ENCODE results near the gene ZNF723. TPM values are rescaled to one million over a fixed set of nuclear protein-coding genes. Genes with fewer than 3 reads are reported as not detected.
"Not testable (repeated sequence)": the region's sequence is repeated elsewhere in the genome, so short reads cannot be mapped to it uniquely, and the experiment has no call there.

The ZNF723 gene
- polyA plus RNA-seq (2013, experiment 1 of 2): not detected
- polyA plus RNA-seq (2013, experiment 2 of 2): not detected

- no peak within 1 kb of the TSS for H3K56ac ChIP-seq (ENCODE audit: low read length)
- no CpG with 5 or more reads among the region's 31 CpGs for WGBS (ENCODE audit: extremely low coverage, insufficient coverage, low lambda C conversion rate)
- no peak within 1 kb of the TSS for H2BK15ac ChIP-seq (replicated peaks; ENCODE audit: low read depth)
Observed at GRCh38 chr19:22832031-22832762, at the start of gene ZNF723. Gene ZNF723 (plus strand): TSS chr19:22832291. CDS start chr19:22832380, 89 bp downstream.

DNA sequence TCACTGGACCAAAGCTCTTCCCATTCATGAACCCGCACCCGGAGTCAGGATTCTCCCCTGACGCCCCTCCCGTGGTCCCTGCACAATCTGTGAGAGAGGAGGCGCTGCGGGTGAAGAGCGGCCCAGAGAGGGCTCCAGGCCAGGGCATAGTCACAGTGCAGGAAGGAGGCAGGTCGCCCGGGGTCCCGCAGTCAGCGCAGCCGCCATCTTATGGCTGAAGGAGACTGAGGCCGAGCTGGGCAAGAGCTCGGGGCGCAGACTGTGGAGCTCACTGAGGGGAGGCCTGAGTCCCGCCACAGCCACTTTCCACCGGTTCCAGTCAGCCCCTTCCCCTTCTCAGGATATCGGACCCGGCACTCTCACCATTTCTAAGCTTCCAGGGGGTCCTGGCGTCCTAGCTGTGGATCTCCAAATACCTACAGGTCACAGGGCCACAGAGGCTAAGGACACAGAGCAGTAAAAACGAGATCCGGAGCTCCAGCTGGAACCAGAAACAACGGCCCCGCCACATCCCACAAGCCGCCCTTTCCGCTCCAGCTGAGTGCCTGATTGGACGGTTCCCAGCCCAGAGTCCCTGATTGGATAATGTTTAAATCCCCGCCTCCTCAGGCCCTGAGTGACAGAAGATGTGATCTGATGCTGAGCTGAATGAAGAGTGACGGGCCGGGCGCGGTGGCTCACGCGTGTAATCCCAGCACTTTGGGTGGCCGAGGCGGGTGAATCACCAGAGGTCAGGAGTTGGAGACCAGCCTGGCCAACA, 48.3 kb upstream of the ZNF723 start, which contains the start of gene ZNF99:
ZNF99 (minus strand) TSS at position 501 of the 760 bp plus-strand sequence; CDS start at position 366, 135 bp downstream.
- Histone ChIP-seq H3K36me3 (ENCODE audit: control insufficient read depth, insufficient read depth, low read length) (no peaks in the 10 kb centered on the region), H4K8ac (ENCODE audit: low read depth, low read length) (no peak within 1 kb of the TSS), H3K79me1 (ENCODE audit: low read length) (no peaks in the 10 kb centered on the region), H3K4ac (ENCODE audit: low read depth, low read length) (no peak within 1 kb of the TSS), H3K27ac (ENCODE audit: low read depth, low read length) (no peak within 1 kb of the TSS), H3K4me3 (ENCODE audit: low read length) (no peak within 1 kb of the TSS), H3K4me1 (ENCODE audit: control insufficient read depth, low read depth, low read length) (no peaks in the 10 kb centered on the region), H2BK15ac (replicated peaks; ENCODE audit: low read depth) (no peak within 1 kb of the TSS), H3K27me3 (ENCODE audit: insufficient read depth, low read length, poor library complexity) (no peaks in the 10 kb centered on the region), H3K4me2 (ENCODE audit: low read length) (no peak within 1 kb of the TSS), H2AK5ac (ENCODE audit: low read length) (no peak within 1 kb of the TSS), H3K79me2 (ENCODE audit: control insufficient read depth, insufficient read depth, low read length) (no peaks in the 10 kb centered on the region), H2BK5ac (ENCODE audit: low read length) (no peak within 1 kb of the TSS), H2BK120ac (ENCODE audit: low read depth, low read length) (no peak within 1 kb of the TSS), H4K5ac (ENCODE audit: low read length) (no peak within 1 kb of the TSS), H3K18ac (ENCODE audit: low read length) (no peak within 1 kb of the TSS), H3K23ac (ENCODE audit: low read length) (no peak within 1 kb of the TSS), H3K56ac (ENCODE audit: low read length) (no peak within 1 kb of the TSS), H3K9ac (ENCODE audit: low read length) (no peak within 1 kb of the TSS)
- DNase-seq: no peak
- WGBS (ENCODE audit: extremely low coverage, insufficient coverage, low lambda C conversion rate): no CpG with 5 or more reads among the region's 36 CpGs

More at GRCh38 chr19:22832031-22832762, at the start of gene ZNF723:
- Histone ChIP-seq H4K5ac (ENCODE audit: low read length) (no peak within 1 kb of the TSS), H3K27ac (ENCODE audit: low read depth, low read length) (no peak within 1 kb of the TSS), H3K4me3 (ENCODE audit: low read length) (no peak within 1 kb of the TSS), H3K9ac (ENCODE audit: low read length) (no peak within 1 kb of the TSS), H3K27me3 (ENCODE audit: insufficient read depth, low read length, poor library complexity) (no peaks in the 10 kb centered on the region), H3K36me3 (ENCODE audit: control insufficient read depth, insufficient read depth, low read length) (no peaks in the 10 kb centered on the region), H2BK5ac (ENCODE audit: low read length) (no peak within 1 kb of the TSS), H3K18ac (ENCODE audit: low read length) (no peak within 1 kb of the TSS), H2AK5ac (ENCODE audit: low read length) (no peak within 1 kb of the TSS), H3K4me2 (ENCODE audit: low read length) (no peak within 1 kb of the TSS), H3K79me2 (ENCODE audit: control insufficient read depth, insufficient read depth, low read length) (no peaks in the 10 kb centered on the region), H3K4ac (ENCODE audit: low read depth, low read length) (no peak within 1 kb of the TSS), H3K4me1 (ENCODE audit: control insufficient read depth, low read depth, low read length) (no peaks in the 10 kb centered on the region), H2BK120ac (ENCODE audit: low read depth, low read length) (no peak within 1 kb of the TSS), H3K23ac (ENCODE audit: low read length) (no peak within 1 kb of the TSS), H3K79me1 (ENCODE audit: low read length) (no peaks in the 10 kb centered on the region), H4K8ac (ENCODE audit: low read depth, low read length) (no peak within 1 kb of the TSS)
- DNase-seq: no peak

DNA sequence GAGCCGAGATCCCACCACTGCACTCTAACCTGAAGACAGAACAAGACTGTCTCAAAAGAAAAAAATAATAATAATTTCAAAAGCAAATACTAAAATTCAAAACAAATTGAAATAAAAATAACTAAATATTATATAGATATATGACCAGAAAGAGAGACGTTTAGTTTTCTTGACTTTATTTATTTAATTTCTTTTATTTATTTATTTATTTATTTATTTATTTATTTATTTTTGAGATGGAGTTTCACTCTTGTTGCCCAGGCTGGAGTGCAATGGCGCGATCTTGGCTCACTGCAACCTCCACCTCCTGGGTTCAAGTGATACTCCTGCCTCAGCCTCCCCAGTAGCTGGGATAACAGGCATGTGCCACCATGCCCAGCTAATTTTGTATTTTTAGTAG, 39.2 kb upstream of the ZNF723 start:
- H3K4me3 ChIP-seq (ENCODE audit: low read length); H2BK5ac ChIP-seq (ENCODE audit: low read length); H3K56ac ChIP-seq (ENCODE audit: low read length); H4K8ac ChIP-seq (ENCODE audit: low read depth, low read length); H3K9ac ChIP-seq (ENCODE audit: low read length); H3K36me3 ChIP-seq (ENCODE audit: control insufficient read depth, insufficient read depth, low read length); H2AK5ac ChIP-seq (ENCODE audit: low read length); H3K27ac ChIP-seq (ENCODE audit: low read depth, low read length); H3K4me2 ChIP-seq (ENCODE audit: low read length); H2BK120ac ChIP-seq (ENCODE audit: low read depth, low read length); H3K18ac ChIP-seq (ENCODE audit: low read length); H3K4ac ChIP-seq (ENCODE audit: low read depth, low read length); DNase-seq; H2BK15ac ChIP-seq (replicated peaks; ENCODE audit: low read depth); H3K79me1 ChIP-seq (ENCODE audit: low read length); H3K27me3 ChIP-seq (ENCODE audit: insufficient read depth, low read length, poor library complexity); H3K79me2 ChIP-seq (ENCODE audit: control insufficient read depth, insufficient read depth, low read length); H3K4me1 ChIP-seq (ENCODE audit: control insufficient read depth, low read depth, low read length); H4K5ac ChIP-seq (ENCODE audit: low read length); H3K23ac ChIP-seq (ENCODE audit: low read length): not testable (repeated sequence)
- WGBS (ENCODE audit: extremely low coverage, insufficient coverage, low lambda C conversion rate): no CpG with 5 or more reads among the region's 4 CpGs

DNA sequence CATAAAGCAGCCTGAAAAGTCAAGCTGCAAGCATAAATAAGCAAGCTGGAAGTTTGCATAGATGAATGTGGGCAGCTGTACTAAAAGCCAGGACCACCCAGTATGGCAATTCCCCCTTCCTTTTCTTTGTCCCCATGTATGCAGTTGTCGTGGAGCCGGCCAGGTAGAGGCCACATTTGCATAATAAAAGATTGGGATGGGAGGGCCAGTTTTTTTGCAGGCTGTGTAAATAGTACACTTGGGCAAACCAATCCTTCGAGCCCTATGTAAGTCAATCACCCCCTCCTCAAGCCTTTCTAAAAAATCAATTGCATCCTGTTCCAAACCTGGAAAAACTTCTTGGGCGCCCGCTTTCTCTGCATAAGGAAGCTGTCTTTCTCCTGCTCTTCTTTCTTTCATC, 35.1 kb upstream of the ZNF723 start:
- H3K23ac ChIP-seq (ENCODE audit: low read length): no peak overlapping the region
- H3K27me3 ChIP-seq (ENCODE audit: insufficient read depth, low read length, poor library complexity): no peaks in the 10 kb centered on the region
- H3K79me2 ChIP-seq (ENCODE audit: control insufficient read depth, insufficient read depth, low read length): no peaks in the 10 kb centered on the region
- no peak overlapping the region for H3K4ac ChIP-seq (ENCODE audit: low read depth, low read length)
- H3K4me2 ChIP-seq (ENCODE audit: low read length): no peak overlapping the region
- H3K56ac ChIP-seq (ENCODE audit: low read length): no peak overlapping the region
- H2BK120ac ChIP-seq (ENCODE audit: low read depth, low read length): no peak overlapping the region
- H2AK5ac ChIP-seq (ENCODE audit: low read length): no peak overlapping the region
- no peak for DNase-seq
- no peak overlapping the region for H3K9ac ChIP-seq (ENCODE audit: low read length)
- no peaks in the 10 kb centered on the region for H3K36me3 ChIP-seq (ENCODE audit: control insufficient read depth, insufficient read depth, low read length)
- H3K79me1 ChIP-seq (ENCODE audit: low read length): no peaks in the 10 kb centered on the region
- no CpG with 5 or more reads among the region's 5 CpGs for WGBS (ENCODE audit: extremely low coverage, insufficient coverage, low lambda C conversion rate)
- no peak overlapping the region for H3K27ac ChIP-seq (ENCODE audit: low read depth, low read length)
- no peaks in the 10 kb centered on the region for H3K4me1 ChIP-seq (ENCODE audit: control insufficient read depth, low read depth, low read length)
- no peak overlapping the region for H4K8ac ChIP-seq (ENCODE audit: low read depth, low read length)
- H3K18ac ChIP-seq (ENCODE audit: low read length): no peak overlapping the region
- H4K5ac ChIP-seq (ENCODE audit: low read length): no peak overlapping the region
- no peak overlapping the region for H2BK15ac ChIP-seq (replicated peaks; ENCODE audit: low read depth)
- H3K4me3 ChIP-seq (ENCODE audit: low read length): no peak overlapping the region
- H2BK5ac ChIP-seq (ENCODE audit: low read length): no peak overlapping the region

GRCh38 chr19:22806418-22806817, 25.7 kb upstream of the ZNF723 start:
- Histone ChIP-seq H3K79me2 (ENCODE audit: control insufficient read depth, insufficient read depth, low read length) (no peaks in the 10 kb centered on the region), H3K4me2 (ENCODE audit: low read length) (no peak overlapping the region), H3K79me1 (ENCODE audit: low read length) (no peaks in the 10 kb centered on the region), H3K27me3 (ENCODE audit: insufficient read depth, low read length, poor library complexity) (no peaks in the 10 kb centered on the region), H3K27ac (ENCODE audit: low read depth, low read length) (no peak overlapping the region), H3K23ac (ENCODE audit: low read length) (no peak overlapping the region), H2BK120ac (ENCODE audit: low read depth, low read length) (no peak overlapping the region), H3K4me3 (ENCODE audit: low read length) (no peak overlapping the region), H2BK15ac (replicated peaks; ENCODE audit: low read depth) (no peak overlapping the region), H2BK5ac (ENCODE audit: low read length) (no peak overlapping the region), H3K9ac (ENCODE audit: low read length) (no peak overlapping the region), H3K18ac (ENCODE audit: low read length) (no peak overlapping the region), H2AK5ac (ENCODE audit: low read length) (no peak overlapping the region), H3K4me1 (ENCODE audit: control insufficient read depth, low read depth, low read length) (no peaks in the 10 kb centered on the region), H4K5ac (ENCODE audit: low read length) (no peak overlapping the region), H4K8ac (ENCODE audit: low read depth, low read length) (no peak overlapping the region), H3K36me3 (ENCODE audit: control insufficient read depth, insufficient read depth, low read length) (no peaks in the 10 kb centered on the region), H3K4ac (ENCODE audit: low read depth, low read length) (no peak overlapping the region), H3K56ac (ENCODE audit: low read length) (no peak overlapping the region)
- DNase-seq: no peak
- no CpG with 5 or more reads among the region's 11 CpGs for WGBS (ENCODE audit: extremely low coverage, insufficient coverage, low lambda C conversion rate)
